GM18951 (cell line): ENCODE results near the gene STRIT1.
"Not testable (repeated sequence)": the region's sequence is repeated elsewhere in the genome, so short reads cannot be mapped to it uniquely, and the experiment has no call there.

ENCODE experiments used
- POLR2A ChIP-seq: IDR thresholded peaks from 4 replicates; pipeline ENCODE4 v1.6.1; 2011; ENCODE audit warnings: mild to moderate bottlenecking; ENCODE audit not compliant: insufficient read length, insufficient read depth; ENCODE audit errors: extremely low read depth
- in situ Hi-C: fragments of 300-500 bp; cut with MboI; formaldehyde crosslinking; loops from one replicate; pipeline ENCODE4 v1.12.0; 2022; ENCODE audit warnings: low sequenced_read_pairs, mixed read lengths, inconsistent platforms; ENCODE audit not compliant: unreplicated experiment

The STRIT1 gene

GRCh38 chr3:155304394-155304793 is 10.9 kb upstream of the STRIT1 start:
- no peak for TF ChIP-seq POLR2A
- in situ Hi-C loops = loop anchor here (25.0 kb wide), 1 partner anchor 967 kb away; no protein-coding TSS in a partner anchor

GRCh38 chr3:155303540-155304097 is 10.1 kb upstream of the STRIT1 start:
- in situ Hi-C loops = loop anchor here (25.0 kb wide), 1 partner anchor 966 kb away; no protein-coding TSS in a partner anchor
- no peak for TF ChIP-seq POLR2A

- TF ChIP-seq POLR2A = no peak
- in situ Hi-C loops = loop anchor here (25.0 kb wide), 1 partner anchor 966 kb away; no protein-coding TSS in a partner anchor
Measured at GRCh38 chr3:155302891-155303290, 9.4 kb upstream of the STRIT1 start.

GRCh38 chr3:155302481-155302880 is 9.0 kb upstream of the STRIT1 start:
- in situ Hi-C loops = loop anchor here (25.0 kb wide), 1 partner anchor 965 kb away; no protein-coding TSS in a partner anchor

GRCh38 chr3:155297100-155297499 is 3.6 kb upstream of the STRIT1 start:
- no peak for TF ChIP-seq POLR2A
- in situ Hi-C loops = no loop called here

More at GRCh38 chr3:155302481-155302880, 9.0 kb upstream of the STRIT1 start:
- no peak for TF ChIP-seq POLR2A

- no peak for TF ChIP-seq POLR2A
- in situ Hi-C loops = no loop called here
Measured at GRCh38 chr3:155296413-155296812, 2.9 kb upstream of the STRIT1 start.

GRCh38 chr3:155292693-155293092 is 790 bp downstream of the STRIT1 start:
- no peak for TF ChIP-seq POLR2A

GRCh38 chr3:155292133-155292532 is 1.4 kb downstream of the STRIT1 start:
- in situ Hi-C loops = no loop called here
- TF ChIP-seq POLR2A = no peak

More at GRCh38 chr3:155292693-155293092, 790 bp downstream of the STRIT1 start:
- in situ Hi-C loops = no loop called here

GRCh38 chr3:155286736-155287135 is 6.7 kb downstream of the STRIT1 start:
- in situ Hi-C loops = no loop called here
- no peak for TF ChIP-seq POLR2A

- in situ Hi-C loops = no loop called here
- TF ChIP-seq POLR2A = no peak
Measured at GRCh38 chr3:155285936-155286335, 7.5 kb downstream of the STRIT1 start.

GRCh38 chr3:155283092-155284056 is 10.1 kb downstream of the STRIT1 start:
- in situ Hi-C loops = no loop called here
- no peak for TF ChIP-seq POLR2A

GRCh38 chr3:155282385-155283091 is 10.9 kb downstream of the STRIT1 start:
- no peak for TF ChIP-seq POLR2A
- in situ Hi-C loops = no loop called here

GRCh38 chr3:155281912-155282311 is 11.6 kb downstream of the STRIT1 start:
- TF ChIP-seq POLR2A = no peak
- in situ Hi-C loops = no loop called here

- in situ Hi-C loops = not testable (repeated sequence)
Measured at GRCh38 chr3:155276089-155276488, 17.4 kb downstream of the STRIT1 start.

- in situ Hi-C loops = not testable (repeated sequence)
Measured at GRCh38 chr3:155275159-155275754, 18.2 kb downstream of the STRIT1 start.

- in situ Hi-C loops = not testable (repeated sequence)
Measured at GRCh38 chr3:155274435-155274834, 19.0 kb downstream of the STRIT1 start.
